GM21717 (cell line): ENCODE data around the gene BAHCC1.

ENCODE experiments used
- ATAC-seq: cut with Tn5 transposase; IDR thresholded peaks from one replicate; pipeline ENCODE4 v1.9.1; 2021; ENCODE audit warnings: mild to moderate bottlenecking, moderate library complexity; ENCODE audit not compliant: unreplicated experiment

Gene BAHCC1

DNA sequence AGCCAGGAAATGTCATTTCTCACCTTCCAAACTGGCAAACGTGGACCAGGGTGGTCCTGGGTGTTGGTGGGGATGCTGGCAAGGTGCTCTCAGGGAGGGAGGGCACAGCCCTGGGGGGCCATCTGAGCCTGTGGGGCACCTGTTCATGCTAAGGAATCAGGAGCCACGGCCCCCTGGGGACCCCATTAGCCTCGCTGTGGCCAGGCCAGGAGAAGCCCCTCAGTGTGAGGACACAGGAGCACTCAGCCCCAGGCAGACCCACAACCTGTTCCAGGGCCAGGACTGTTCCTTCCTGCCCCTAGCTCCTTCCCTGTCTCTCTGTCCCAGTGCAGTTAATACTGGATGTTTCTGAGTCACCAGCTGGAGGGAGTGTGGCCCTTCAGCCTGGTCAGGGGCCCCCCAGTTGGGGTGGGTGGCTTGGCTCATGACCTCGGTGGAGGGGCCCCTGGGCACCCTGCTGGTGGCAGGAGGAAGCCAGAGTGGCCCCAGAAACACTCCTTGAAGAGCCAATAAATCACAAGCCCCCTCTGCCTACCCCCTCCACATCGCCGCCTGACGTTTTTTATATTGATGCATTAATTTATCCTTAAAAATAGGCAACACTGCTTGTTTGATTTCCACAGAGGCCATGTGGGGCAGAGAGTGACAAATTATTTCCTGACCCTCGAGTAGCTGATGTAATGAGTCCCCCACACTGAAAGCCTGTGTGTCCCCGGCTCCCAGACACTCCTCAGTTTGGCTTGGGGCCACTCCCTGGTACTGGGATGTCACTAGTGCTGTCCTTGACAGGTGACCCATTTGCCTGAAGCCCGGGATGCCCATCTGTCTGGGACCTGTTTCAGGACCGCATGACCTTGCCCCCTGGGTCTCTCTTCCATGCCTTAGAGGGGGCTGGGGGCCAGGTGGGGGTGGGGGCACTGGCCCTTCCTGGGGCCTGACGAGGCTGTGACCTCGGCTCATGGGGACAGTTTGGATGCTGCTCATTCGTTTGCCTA is 95.0 kb downstream of the BAHCC1 start:
- ATAC-seq = no peak

DNA sequence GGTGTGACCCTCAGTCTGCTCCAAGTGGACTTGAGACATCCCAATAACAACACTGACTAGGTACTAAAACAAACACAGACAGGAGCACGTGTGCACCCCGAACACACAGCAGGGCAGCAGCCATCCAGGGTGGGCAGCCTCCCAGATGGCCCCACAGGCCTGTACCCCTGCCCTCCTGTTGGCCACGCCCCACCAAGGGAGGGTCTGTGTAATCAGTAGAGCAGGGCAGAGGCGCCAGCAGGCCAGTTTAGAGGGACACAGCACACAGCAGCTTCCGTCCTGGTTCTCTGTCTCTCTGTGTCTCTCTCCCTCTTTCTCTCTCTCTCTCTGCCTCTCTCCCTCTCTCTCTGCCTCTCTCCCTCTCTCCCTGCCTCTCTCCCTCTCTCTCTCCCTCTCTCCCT is 95.9 kb downstream of the BAHCC1 start:
- ATAC-seq = no peak

DNA sequence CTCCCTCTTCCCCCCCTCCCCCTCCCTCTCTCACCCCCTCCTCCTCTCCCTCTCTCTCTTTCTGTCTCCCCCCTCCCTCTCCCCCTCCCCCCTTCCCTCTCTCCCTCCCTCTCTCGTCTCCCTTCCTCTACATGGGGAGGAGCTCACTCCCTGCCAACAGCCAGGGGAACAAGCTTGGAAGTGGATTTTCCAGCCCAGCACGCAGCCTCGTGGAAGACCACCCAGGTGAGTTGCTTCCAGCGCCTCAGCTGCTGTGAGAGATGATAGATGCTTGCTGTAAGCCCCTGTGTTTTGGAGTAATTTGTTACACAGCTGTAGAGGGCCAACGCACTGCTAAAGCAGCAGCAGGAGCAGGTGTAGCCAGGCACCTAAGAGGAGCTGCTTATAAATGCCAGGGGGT is 96.5 kb downstream of the BAHCC1 start:
- ATAC-seq = no peak

DNA sequence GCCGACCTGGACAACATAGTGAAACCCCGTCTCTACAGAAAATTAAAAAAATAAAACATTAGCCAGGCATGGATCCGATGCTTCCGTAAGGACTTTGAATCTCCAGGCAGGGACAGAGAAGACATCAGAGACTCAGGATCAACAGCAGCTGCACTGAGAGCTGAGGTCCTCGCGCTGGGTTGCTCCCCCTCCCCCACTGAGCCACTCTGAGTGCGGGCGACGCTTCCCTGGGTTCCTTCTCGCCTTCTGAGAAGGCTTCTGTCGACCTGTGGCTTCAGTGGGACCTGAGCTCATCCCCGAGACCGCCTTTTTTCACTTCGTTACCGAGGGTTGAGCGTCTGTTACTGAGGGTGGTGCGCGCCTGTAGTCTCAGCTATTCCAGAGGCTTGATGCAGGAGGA is 96.9 kb downstream of the BAHCC1 start:
- ATAC-seq = no peak

DNA sequence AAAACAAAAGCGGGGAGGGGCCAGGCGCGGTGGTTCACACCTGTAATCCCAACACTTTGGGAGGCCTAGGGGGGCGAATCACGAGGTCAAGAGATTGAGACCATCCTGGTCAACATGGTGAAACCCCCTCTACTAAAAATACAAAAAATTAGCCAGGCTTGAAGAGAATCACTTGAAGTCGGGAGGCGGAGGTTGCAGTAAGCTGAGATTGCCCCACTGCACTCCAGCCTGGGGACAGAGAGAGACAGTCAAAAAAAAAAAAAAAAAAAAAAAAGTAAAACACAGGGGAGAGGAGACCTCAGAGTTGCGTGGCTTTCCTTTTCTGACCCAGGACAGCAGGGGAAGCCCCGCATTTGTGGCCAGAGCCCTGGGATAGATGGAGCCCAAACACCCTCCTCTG is 97.4 kb downstream of the BAHCC1 start:
- no peak for ATAC-seq

DNA sequence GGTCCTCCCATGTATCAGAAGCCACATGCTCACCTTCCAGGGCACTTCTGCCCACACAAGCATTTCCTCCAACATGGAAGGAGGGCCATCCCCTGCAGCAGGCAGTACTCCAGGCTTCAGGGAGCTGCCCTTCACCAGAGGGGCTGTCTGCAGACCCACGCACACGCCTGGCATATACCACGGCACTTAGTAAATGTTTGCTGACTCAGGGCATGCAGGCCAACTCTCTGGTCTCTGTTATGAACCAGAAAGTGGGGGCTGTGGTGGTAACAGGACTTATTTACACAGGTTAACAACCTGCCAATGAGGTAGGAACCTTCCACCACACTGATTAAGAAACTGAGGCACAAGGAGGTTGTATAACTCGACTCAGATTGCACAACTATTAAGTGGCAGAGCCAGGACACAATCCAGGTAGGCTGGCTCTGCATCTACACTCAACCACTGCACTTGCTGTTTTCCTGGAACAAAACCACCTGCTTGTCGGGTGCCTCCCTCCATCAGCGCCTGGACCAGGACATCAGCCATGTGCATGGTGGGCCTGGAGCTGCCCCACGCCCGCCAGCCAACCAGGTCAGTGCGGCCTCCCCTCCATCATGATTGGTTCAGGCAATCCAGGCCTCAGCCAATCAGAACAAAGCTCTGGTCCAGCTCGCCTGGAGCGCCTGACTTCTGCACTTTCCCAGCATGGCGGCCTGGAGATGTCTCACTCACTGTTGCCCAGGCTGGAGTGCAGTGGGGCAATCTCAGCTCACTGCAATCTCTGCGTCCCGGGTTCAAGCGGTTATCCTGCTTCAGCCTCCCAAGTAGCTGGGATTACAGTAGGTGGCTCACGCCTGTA is 98.2 kb downstream of the BAHCC1 start:
- ATAC-seq = no peak

DNA sequence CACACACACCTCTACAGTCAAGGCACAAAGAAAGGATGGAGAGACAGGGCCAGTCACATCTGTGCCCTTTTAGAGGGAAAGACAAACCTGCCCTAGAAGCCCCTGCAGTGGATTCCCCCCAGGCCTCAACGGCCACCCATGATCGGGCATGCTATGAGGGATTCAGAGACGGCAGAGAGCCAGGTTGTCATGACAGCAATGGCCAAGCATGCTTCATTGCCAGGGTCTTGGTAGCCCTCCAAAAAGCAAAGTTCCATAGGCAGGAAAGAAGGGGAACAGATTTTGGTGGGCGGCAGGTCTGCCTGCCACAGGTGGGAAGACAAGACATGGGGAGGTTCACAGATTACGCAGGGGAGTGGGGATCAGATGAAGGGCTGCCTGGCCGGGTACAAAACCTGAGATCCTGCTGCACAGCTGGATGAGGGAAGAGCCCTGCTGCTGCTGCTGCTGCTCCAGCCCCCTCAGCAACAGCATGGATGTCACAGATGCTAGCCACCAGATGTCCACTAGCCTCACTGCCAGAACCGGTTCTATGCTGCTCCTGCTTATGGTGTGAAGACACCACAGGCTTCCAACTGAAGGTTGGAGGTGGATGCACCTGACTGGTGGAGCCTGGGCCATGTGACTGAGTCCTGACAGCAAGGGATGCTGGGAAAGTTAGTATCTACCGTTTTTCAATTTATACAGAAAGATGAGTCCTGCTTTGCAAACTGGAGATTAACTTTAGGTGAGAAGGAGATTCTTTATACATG is 99.5 kb downstream of the BAHCC1 start:
- no peak for ATAC-seq

DNA sequence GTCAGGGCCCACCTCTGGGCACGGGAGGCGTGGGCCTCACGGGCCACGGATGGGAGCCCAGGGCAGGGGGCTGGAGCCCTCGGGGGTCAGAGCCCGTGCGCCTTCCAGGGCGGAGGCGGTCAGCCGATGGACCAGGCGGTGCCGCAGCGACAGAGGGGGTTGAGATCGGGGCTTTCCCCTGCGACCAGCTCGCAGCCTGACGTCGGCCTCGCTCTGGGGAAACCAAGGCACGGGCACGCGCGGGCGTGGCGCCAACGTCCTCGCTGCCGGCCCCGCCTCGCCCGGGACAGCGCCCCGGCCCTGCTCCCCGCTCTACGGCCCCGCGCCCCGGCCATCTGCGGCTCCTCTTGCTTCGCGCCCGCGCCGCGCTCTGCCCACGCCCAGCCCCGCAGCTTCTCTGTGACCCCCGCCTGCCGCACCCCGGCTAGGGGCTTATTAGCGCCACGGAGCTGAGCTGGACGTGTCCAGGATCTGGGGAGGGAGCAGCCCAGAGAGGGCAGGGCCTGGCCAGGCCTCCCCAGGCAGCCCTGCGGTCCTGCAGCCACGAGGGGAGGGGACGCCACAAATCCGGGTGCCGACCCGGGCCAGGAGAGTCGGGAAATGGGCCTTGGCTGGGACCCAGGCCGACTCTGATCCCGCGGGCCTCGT is 103.8 kb downstream of the BAHCC1 start:
- no peak for ATAC-seq

DNA sequence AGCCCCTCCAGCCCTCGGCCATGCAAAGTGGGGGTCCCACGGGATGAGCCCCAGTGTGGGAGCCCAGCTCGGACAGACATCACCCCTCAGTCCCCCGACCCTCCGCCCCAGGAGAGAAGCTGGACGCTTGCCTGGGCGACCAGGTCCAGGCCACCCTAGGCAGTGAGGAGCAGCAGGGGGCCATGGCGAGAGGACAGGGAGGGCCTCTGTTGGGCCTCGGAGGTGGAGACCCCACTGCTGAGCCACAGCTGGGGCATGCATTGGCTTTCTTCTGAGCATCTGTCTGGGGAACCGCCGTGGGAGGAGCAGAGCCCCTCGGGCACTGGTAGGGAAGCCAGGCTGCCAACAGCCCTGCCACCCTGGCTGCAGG is 104.3 kb downstream of the BAHCC1 start:
- no peak for ATAC-seq

DNA sequence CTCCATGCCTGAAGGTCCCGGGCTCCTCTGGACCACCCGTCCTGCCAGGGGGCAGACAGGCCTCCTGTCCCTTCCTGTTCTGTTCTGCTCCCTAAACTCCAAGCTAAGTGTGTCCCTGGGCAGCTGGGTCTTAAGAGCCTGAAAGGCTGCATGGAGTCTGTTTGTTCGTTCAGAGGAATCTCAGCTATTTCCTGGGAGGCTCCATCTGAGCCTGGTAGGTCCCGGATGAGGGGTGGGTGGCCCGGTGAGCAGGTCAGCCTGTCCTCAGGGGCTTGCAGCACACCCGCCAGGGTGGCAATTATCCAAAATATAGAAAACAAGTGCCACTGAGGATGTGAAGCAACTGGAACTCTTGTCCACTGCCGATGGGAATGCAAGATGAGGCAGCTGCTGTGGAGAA is 104.8 kb downstream of the BAHCC1 start:
- ATAC-seq = no peak

DNA sequence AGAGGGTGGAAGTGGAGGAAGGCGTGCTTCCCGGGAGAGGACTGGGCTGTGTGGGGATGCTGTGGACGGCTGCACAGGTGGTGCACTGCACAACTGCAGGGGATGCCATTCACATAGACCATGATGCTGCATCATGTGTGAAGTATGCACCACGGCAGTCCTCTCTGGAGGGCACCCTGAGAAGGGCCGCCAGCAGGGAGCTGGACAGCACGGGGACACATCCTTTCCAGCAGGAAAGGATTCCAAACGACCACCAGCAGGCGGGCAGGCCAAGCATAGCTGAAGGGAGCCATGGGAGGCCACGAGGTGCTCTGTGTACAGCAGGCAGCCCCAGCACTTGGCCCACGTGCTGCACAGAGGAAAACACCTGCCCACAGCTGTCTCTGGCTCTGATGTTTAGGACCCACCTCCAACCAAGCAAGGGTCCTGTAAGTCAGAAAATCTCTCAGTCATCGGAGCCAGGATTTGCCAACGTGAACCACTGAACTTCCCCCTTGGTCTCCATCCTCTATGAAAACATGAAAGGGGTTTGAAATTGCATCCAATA is 107.3 kb downstream of the BAHCC1 start:
- ATAC-seq = no peak

DNA sequence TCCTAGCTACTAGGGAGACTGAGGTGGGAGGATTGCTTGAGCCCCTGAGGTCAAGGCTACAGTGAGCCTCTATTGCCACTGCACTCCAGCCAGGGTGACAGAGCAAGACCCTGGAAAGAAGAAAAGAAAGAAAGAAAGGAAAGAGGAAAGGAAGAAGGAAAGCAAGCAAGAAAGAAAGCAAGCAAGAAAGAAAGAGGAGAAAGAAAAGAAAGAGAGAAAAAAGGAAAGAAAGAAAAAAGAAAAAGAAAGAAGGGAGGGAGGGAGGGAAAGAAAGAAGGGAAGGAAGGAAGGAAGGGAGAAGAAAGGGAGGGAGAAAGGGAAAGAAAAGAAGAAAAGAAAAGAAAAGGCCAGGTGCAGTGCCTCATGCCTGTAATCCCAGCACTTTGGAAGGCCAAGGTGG is 108.4 kb downstream of the BAHCC1 start:
- ATAC-seq = no peak

DNA sequence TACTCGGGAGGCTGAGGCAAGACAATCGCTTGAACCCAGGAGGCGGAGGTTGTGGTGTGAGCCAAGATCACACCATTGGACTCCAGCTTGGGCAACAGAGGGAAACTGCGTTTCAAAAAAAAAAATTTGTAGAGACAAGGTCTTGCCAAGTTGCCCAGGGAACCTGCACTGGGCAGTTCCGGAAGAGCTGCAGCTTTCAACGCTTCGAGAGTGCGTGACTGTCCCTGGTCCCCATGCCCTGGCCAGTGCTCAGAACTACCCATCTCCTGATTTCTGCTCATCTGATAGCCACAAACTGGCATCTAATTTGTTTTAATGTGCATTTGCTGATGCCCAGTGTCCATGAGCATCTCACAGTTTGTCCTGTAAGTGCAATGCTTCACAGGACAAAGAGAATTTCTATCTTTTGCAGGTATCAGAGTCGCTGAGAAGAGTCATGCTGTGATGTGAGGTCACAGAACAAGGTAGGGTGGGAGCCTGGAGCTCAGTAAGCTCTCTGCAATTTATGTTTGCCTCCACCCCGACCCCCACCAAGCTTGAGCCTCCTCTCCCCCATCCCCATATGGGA is 113.5 kb downstream of the BAHCC1 start:
- no peak for ATAC-seq

DNA sequence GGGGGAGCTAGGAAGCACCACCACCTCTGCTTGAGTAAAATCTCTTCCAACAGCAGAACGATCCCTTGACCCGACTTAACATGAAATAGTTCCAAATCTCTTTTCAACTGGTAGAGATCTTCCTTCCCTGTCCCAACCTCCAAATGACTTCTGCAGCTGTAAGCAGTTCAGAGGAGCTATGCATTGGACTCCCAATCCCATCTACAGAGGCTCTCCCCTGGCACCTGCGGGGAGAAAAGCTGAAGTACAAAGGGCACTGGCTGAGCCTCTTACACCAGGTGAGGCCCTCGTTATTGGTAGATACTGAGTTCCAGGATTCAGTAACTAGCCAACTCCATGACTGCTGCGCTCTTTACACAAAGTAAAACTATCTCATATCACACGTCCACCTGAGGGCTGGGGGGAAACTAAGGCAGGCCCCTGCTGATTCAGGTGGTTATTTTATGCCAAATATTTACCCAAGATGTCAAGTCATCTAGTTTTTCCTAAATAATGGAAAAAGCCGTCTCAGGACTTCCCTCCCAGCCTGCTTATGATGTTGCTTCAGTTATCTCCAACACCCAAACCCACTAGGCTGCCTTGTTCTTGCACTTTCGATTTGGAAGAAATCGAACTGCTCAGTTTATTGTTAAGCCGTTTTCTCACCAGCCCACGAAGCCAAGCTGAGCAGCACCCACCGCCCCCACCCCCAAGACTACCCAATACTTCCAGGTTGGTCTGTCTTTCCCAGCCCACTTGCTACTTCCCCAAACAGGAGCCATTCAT is 114.1 kb downstream of the BAHCC1 start:
- ATAC-seq = no peak

DNA sequence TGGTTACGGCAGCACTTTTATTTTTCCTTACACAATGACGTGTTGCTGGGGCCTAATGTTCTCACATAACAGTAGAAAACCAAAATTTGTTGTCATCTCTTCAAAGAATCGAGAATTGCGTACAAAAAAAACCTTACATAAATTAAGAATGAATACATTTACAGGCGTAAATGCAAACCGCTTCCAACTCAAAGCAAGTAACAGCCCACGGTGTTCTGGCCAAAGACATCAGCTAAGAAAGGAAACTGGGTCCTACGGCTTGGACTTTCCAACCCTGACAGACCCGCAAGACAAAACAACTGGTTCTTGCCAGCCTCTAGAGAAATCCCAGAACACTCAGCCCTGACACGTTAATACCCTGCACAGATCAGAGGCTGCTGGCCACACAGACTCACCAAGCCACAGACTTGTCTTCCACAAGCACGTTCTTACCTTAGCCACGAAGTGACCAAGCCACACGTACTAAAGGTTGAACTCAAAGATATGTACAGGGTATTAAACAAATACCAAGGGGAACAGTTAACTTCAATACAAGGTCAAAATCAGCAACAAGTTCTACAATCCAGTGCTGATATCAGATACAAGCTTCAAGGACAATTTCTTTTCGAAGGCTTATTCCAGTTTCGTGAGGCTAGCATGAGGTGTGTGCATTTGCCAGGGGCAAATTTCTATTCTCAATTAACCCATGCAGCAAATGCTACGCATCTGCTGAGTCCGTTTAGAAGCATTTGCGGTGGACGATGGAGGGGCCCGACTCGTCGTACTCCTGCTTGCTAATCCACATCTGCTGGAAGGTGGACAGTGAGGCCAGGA is 114.9 kb downstream of the BAHCC1 start:
- no peak for ATAC-seq

DNA sequence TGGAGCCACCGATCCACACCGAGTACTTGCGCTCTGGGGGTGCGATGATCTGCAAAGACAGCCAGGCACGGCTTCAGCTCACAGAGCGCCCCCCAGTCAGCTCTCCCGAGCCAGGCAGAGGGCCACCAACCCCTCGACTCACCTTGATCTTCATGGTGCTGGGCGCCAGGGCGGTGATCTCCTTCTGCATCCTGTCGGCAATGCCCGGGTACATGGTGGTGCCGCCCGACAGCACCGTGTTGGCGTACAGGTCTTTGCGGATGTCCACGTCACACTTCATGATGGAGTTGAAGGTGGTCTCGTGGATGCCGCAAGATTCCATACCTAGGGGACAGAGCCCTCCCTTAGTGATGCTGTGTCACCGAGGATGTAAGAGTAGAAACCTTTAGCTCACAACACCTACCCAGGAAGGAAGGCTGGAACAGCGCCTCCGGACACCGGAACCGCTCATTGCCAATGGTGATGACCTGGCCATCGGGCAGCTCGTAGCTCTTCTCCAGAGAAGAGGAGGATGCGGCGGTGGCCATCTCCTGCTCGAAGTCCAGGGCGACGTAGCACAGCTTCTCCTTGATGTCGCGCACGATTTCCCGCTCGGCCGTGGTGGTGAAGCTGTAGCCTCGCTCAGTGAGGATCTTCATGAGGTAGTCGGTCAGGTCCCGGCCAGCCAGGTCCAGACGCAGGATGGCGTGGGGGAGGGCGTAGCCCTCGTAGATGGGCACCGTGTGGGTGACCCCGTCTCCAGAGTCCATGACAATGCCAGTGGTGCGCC is 115.7 kb downstream of the BAHCC1 start:
- ATAC-seq = no peak

DNA sequence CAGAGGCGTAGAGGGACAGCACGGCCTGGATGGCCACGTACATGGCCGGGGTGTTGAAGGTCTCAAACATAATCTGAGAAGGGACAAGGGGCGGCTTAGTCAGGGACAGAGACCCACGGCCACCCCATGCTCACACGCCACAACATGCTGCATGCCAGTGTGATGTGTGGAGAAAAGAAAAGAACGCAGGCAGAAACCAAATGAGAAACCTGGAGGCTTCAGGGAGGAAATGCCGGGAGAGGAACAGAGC is 116.2 kb downstream of the BAHCC1 start:
- no peak for ATAC-seq
